Placental pericyte (primary cell): ENCODE data around the gene DNAJC4. TPM values are rescaled to one million over a fixed set of nuclear protein-coding genes. Genes with fewer than 3 reads are reported as not detected.

Experiments used
- total RNA-seq: library from RNA; depleted of rRNA; stranded (reverse); fragments of >200 nt; gene quantifications from 2 replicates; pipeline ENCODE4 v1.2.3, GENCODE V29; 2012

Gene DNAJC4, protein sequence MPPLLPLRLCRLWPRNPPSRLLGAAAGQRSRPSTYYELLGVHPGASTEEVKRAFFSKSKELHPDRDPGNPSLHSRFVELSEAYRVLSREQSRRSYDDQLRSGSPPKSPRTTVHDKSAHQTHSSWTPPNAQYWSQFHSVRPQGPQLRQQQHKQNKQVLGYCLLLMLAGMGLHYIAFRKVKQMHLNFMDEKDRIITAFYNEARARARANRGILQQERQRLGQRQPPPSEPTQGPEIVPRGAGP
- 7.6 and 7.7 TPM in 2 replicates for total RNA-seq

DNA sequence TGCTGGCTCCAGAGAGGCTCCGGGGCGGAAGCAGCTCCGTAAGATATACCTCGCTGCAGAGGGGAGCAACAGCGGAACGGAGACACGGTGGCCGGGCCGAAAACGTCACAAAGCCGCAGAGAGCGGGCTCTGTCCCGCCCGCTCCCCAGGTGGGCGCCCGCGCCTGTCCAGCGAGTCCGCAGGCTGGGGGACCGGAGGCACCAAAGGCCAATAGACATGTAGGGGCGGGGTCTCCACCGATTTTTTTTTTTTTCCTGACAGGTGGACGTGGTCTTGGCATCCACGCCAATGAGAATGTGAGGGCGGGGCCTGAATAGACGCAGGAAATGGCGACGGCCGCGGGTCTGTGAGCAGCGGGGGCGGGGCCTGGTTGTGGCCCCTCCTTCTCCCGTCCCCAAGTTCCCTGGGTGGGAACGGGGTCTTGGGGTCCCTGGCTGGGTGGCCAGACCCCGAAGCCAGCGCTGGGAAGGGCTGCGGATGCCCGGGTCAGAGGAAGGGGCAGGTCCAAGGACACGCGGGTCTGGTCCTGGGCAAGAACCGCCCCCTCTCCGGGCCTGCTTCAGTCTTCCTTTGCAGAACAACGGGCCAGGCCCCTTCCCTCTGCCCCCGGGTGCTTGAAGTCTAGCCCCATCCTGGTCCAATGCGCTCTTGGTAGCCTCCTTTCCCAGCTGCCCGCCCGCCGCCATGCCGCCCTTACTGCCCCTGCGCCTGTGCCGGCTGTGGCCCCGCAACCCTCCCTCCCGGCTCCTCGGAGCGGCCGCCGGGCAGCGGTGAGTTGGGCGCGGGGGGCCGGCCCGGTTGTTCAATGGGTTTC is at the start of gene DNAJC4:
DNAJC4 (plus strand) TSS at position 378 of the 814 bp plus-strand sequence; CDS start at position 685, 307 bp downstream.

DNA sequence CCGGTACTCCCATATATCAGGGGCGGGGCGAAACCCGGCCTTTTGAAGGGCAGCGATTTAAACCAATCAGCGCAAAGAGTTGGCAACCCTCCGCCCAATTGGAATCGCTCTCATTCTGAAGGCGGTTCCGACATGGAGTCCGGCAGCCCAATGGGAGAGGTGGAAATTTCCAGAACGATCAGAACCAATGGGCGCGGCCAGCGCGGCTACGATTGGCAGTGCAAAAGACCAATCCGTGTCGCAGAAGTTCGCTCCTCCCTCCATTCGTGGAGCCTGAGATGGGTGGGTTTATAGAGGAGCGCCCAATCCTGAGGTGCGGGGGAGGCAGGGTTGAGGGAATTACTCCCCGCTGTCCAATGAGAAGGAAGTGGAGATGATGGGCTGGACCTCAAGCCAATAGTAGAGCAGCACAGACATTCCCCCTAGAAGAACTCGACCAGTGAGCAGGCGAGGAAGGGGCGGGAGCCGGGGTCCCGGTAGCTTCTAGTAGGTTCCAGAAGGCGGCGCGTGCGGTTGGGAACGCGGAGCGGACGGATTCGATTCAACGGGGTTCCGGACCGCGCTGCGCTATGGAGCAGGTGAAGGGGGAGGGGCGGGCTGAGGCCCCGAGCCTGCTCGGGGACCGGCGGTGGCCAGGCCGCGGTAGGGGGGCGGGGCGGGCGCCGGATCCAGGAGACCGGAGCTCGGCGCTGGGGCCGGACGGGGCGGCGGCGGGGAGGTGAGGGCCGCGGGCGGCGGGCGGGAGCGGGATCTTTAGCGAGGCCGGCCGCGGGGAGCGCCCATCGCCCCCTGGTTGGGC is 44.5 kb upstream of the DNAJC4 start, which contains the start of gene STIP1:
STIP1 (plus strand) TSS at position 479 of the 799 bp plus-strand sequence; CDS start at position 570, 91 bp downstream.

DNA sequence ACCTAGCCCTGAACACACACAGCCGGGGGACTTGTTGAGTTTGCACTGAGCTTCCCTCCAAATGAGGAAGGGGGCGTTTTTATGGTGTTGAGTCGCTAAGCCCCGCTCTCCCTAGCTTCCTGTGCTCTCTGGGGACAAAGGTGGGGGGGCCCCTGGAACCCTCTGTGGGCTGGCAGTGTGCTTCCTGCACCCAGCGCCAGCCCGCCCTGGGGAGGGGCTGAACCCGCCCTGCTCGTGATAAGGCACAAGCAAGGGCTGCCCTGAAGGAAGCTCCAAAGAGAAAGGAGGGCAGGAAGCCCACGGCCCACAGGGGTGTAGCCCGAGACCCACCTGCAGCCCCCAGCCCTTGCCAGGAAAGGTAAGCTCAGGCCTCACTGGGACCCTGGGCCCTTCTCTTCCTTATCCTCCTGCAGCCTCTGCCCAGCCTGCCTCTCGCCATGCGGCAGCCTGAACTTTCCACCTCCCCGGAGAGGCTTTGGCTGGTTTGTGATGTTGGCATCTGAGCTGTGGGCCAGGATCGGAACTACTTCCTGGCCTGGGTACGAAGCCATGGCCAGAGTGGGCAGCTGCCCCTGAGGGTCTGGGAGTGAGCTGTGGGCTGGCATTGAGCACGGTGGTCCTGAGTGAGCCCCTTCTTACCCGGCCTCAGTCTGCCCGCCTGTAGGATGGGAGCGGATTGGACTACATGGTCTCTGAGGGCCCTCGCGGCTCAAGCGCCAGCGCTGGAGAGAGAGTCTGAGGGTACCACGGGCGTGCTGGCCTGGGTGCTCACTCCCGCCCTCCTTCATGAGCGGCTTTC is 23.7 kb upstream of the DNAJC4 start, which contains the start of gene FERMT3:
FERMT3 (plus strand) TSS at position 265 of the 799 bp plus-strand sequence. CDS start 644 bp downstream, outside the sequence.

DNA sequence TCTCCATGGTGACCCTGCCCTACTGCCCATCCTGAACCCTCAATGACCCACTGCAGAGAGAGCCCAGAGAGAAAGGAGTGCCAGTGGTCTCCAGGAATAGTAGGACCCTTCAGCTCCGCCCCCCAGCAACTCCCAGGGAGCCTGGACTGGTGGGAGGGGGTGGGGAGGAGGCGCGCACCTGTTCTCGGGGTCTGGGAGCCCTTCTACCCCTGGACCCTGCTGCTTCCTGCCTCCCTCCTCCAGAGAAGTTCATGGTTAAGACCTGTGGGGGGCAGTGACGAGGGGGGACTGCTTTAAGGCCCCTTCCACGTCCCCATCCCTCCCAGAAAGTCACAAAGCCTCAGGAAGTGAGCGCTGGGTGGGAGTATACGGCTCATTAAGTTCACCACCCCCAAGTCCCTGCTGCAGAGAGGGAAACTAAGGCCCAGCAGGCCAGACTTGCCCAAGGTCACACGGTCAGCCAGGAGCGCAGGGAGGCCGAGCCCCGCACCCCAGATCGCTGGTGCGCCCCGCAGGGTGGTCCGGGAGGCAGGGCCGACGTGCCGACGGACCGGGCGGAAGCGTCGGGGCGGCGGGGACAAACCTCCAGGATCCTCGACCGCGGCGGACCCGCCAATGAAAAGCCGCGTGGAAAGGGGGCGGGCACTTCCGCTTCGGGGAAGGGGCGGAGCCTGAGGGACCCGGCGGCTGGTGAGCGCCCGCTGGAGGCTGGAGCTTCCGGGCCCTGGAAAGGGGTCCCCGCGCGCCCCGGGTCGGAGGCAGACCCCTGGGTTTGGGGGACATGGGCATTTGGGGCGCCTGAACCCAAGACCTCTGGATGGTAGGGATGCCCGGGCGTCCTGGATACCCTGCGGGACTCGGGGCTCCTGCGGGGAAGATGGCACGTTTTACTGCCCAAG is 4.5 kb upstream of the DNAJC4 start, which contains the start of the genes NUDT22 and TRPT1:
NUDT22 (plus strand) TSS at position 667 of the 899 bp plus-strand sequence. CDS start 379 bp downstream, outside the sequence.
TRPT1 (minus strand) TSS at position 579 of the 899 bp plus-strand sequence; CDS start at position 253, 326 bp downstream.

DNA sequence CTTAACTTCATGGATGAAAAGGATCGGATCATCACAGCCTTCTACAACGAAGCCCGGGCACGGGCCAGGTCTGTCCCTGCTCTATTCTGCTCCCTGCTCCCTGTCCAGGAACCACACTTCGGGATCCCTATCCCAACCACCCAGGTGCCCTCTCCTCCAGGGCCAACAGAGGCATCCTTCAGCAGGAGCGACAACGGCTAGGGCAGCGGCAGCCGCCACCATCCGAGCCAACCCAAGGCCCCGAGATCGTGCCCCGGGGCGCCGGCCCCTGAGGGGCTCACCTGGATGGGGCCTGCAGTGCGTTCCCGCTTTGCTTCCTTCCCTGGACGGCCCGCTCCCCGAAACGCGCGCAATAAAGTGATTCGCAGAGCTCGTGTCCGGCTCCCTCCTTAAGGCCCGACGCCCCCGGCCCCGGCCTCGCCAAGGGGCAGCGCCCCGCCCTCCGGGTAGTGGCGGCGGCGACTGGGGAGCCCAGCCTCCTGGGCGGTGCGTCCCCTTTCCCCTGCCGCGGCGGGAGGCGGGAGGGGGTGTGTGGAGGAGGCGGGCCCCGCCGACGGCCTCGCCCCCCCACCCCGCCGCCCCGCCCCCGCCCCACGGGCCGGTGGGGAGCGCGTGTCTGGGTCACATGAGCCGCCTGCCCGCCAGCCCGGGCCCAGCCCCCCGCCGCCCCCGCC is 3.7 kb downstream of the DNAJC4 start, which contains the start of gene VEGFB:
VEGFB (plus strand) TSS at position 672 of the 674 bp plus-strand sequence. CDS start 250 bp downstream, outside the sequence.

DNA sequence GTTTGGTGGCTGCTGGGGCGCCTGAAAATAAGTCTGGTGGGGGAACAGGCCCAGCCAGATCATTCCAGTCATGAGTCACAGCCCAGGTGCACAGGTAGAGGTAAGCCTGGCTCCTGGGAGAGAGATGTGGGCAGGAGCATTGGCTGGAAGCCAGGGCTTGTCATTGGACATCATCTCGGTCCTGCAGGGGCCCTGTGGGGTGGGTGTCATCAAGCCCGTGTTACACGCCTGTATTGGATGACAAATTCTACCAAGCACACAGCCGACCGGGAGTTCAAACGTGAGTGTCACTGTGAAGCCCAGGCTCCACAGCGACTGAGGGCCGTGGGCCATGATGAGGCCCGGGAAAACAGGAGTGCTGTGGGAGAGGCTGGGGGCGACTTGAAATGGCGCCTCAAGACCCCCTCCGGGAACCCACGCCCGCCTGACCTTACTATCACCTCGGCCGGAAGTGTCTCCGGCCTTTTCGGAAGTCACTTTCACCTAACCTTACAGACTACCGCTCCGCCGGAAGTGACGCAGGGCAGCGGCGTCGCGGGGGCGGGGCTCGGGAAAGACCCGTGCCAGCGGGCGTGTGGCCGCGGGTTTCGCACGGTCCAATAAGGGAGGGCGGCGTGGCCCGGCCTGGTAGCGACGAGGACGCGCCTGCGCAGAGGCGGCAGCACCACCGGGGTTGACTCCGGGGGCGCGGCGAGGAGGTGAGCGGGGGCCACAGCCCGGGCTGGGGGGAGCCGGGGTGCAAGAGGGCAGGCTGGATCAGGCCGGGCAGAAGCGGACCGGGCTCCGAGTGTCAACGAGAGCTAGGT is 10.3 kb downstream of the DNAJC4 start, which contains the start of gene FKBP2:
FKBP2 (plus strand) TSS at position 661 of the 806 bp plus-strand sequence. CDS start 1,293 bp downstream, outside the sequence.

DNA sequence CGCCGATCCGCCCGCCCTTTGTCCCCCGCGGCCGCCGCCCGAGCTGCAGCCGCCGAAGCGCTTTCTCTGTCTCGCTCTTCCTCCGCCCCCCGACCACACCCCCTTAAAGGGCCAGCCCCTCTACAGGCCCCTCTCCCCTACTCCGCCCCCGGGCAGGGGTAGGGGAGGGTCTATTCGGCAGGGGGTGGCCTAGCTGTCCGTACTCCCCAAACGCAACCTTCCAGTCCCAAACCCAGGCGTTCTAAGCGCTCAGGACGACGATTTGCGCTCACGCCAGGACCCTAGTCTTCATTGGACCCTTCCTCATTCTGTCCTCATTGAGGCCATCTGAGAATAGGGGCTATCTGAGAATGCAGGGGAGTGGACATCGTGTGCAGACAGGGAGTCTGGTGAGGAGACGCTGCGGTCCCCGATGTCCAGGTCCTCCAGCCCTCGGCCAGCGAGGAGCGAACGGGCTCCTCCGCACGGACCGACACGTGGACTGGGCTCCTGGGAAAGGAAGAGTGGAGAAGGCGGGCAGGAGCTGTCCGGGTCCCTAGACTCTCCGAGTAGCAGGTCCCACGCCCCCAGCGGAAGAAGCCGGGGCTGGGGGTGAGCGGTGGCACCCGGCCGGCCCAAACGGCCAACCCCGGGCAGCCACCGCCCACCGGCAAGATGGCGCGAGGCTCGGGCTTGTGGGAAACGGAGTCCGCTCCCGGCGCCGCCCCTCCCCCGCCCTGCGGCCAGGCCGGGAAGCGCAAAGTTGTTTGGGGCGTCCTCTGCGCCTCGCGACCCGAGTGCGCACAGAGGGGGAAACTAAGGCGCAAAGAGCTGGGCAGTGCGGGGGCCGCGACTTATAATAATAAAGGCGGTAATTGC is 16.8 kb downstream of the DNAJC4 start, which contains the start of gene PPP1R14B:
PPP1R14B (minus strand) TSS at position 73 of the 858 bp plus-strand sequence. CDS start 270 bp downstream, outside the sequence.

DNA sequence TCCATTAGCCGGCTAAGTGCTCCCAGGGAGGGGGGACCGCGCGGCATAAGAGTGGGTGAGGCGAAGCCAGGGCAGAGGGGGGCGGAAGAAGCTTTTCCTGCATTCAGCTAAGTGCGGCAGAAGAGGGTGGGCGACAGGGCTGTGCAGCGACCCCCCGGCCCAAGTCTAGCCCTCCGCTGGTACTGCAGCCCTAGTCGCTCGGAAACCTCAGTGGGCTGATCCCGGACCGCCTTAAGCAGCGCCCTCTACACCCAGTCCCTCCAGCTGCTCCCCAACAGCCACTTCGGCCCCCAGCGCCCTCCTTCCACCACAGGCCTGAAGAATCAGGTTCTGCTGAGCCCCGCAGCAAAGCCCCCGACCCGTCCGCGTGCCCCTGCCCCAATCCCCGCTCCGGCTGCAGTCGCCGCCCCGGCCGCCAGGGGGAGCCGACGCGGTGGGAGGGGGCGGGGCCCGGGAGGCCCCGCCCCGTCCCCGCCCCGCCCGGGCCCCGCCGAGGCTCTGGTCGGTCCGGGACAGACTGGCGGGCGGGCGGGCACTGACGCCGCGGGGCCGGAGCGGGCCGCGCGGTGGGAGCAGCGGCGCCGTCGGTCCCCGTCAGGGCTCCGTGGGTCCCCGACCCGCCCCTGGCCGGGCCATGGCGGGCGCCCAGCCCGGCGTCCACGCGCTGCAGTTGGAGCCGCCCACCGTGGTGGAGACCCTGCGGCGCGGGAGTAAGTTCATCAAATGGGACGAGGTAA is 20.8 kb downstream of the DNAJC4 start, which contains the start of gene PLCB3:
PLCB3 (plus strand) TSS at position 515 of the 737 bp plus-strand sequence; CDS start at position 635, 120 bp downstream.

Other genes starting within 250 kb of the DNAJC4 start
- gene OTUB1, start 244.1 kb upstream of the DNAJC4 start, total RNA-seq = 38.7 and 55.8 TPM in 2 replicates
- 0.44 TPM in 1 of 2 replicates, not detected in the other for gene FLRT1, start 194.6 kb upstream of the DNAJC4 start, total RNA-seq
- gene MACROD1, start 64.4 kb upstream of the DNAJC4 start, total RNA-seq = 4.3 and 15.8 TPM in 2 replicates
- gene STIP1, start 44.4 kb upstream of the DNAJC4 start, total RNA-seq = 244 and 265 TPM in 2 replicates
- gene FERMT3, start 23.8 kb upstream of the DNAJC4 start, total RNA-seq = 3.9 and 10.2 TPM in 2 replicates
- 47.5 and 50.7 TPM in 2 replicates for gene TRPT1, start 4.4 kb upstream of the DNAJC4 start, total RNA-seq
- gene NUDT22, start 4.3 kb upstream of the DNAJC4 start, total RNA-seq = 71.6 and 79.7 TPM in 2 replicates
- gene VEGFB, start 4.0 kb downstream of the DNAJC4 start, total RNA-seq = 29.3 and 57.1 TPM in 2 replicates
- gene FKBP2, start 10.5 kb downstream of the DNAJC4 start, total RNA-seq = 35.2 and 94.5 TPM in 2 replicates
- 141 and 291 TPM in 2 replicates for gene PPP1R14B, start 16.4 kb downstream of the DNAJC4 start, total RNA-seq
- 27.6 and 105 TPM in 2 replicates for gene PLCB3, start 21.0 kb downstream of the DNAJC4 start, total RNA-seq
- 63.9 and 69.3 TPM in 2 replicates for gene BAD, start 54.1 kb downstream of the DNAJC4 start, total RNA-seq
- 14.7 and 18.0 TPM in 2 replicates for gene GPR137, start 55.3 kb downstream of the DNAJC4 start, total RNA-seq
- gene KCNK4, start 60.8 kb downstream of the DNAJC4 start, total RNA-seq = under 0.01 TPM in 1 of 2 replicates, not detected in the other
- gene CATSPERZ, start 69.8 kb downstream of the DNAJC4 start, total RNA-seq = 0.44 TPM in 1 of 2 replicates, not detected in the other
- 23.2 and 36.2 TPM in 2 replicates for gene ESRRA, start 75.0 kb downstream of the DNAJC4 start, total RNA-seq
- 167 and 197 TPM in 2 replicates for gene TRMT112, start 87.0 kb downstream of the DNAJC4 start, total RNA-seq
- 124 and 331 TPM in 2 replicates for gene PRDX5, start 87.6 kb downstream of the DNAJC4 start, total RNA-seq
- 0.66 and 1.4 TPM in 2 replicates for gene CCDC88B, start 109.7 kb downstream of the DNAJC4 start, total RNA-seq
- 38.3 and 101 TPM in 2 replicates for gene RPS6KA4, start 128.6 kb downstream of the DNAJC4 start, total RNA-seq